ENCODE results near the gene SOX1.

The SOX1 gene

DNA sequence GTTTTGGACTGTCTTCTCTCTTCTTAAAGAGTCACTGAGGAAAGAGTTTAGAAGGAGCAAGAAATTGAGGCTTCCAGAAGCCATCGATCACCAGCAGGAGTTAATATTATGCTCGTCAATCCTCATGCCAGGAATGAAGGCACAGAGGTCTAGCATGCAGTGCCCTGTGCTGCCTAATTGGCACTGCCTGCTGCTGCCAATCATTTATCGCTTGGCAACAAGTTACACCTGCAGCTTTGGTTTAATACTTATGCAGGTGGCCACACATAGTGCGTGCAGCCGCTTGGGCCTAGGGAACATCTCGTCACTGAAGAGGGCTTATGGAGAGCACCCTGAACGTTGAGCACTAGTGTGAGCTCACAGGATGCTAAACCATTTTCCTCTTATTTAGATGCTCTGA lies 2.7 kb upstream of the SOX1 start:
- TF ChIP-seq, protein P1, sequence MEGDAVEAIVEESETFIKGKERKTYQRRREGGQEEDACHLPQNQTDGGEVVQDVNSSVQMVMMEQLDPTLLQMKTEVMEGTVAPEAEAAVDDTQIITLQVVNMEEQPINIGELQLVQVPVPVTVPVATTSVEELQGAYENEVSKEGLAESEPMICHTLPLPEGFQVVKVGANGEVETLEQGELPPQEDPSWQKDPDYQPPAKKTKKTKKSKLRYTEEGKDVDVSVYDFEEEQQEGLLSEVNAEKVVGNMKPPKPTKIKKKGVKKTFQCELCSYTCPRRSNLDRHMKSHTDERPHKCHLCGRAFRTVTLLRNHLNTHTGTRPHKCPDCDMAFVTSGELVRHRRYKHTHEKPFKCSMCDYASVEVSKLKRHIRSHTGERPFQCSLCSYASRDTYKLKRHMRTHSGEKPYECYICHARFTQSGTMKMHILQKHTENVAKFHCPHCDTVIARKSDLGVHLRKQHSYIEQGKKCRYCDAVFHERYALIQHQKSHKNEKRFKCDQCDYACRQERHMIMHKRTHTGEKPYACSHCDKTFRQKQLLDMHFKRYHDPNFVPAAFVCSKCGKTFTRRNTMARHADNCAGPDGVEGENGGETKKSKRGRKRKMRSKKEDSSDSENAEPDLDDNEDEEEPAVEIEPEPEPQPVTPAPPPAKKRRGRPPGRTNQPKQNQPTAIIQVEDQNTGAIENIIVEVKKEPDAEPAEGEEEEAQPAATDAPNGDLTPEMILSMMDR (IDR thresholded peaks at IDR 0.05; ENCODE audit: low read depth, low read length), result no peak
- Histone ChIP-seq H3K9me3 (no peaks in the 10 kb centered on the region), H3K4me1 (no peaks in the 10 kb centered on the region), H3K27me3 (peaks cover 78% of the 10 kb centered on the region), H3K4me3 (ENCODE audit: low read depth, low read length) (no peak overlapping the region), H3K36me3 (no peaks in the 10 kb centered on the region)
- no peak for DNase-seq

DNA sequence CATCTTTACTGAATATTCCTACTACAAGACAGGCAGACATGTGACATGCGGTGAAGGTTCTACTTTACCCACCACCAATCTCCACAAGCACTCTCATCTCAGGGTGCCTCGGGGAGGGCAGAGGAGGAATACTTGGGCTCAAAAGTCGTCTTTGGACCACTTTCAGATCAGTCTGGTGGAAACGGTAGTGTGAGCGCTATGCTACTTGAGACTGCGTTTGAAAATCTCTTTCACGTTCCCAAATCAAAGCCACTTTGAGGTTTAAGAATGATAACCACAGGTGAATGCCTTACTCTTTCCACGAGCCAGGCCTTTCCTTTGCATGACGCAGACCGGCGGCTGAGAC lies 1.5 kb upstream of the SOX1 start:
- Histone ChIP-seq H3K9me3 (no peaks in the 10 kb centered on the region), H3K4me3 (ENCODE audit: low read depth, low read length) (no peak overlapping the region), H3K4me1 (no peaks in the 10 kb centered on the region), H3K36me3 (no peaks in the 10 kb centered on the region), H3K27me3 (peaks cover 76% of the 10 kb centered on the region)
- TF ChIP-seq, protein P1 (IDR thresholded peaks at IDR 0.05; ENCODE audit: low read depth, low read length), result no peak
- DNase-seq, result no peak

DNA sequence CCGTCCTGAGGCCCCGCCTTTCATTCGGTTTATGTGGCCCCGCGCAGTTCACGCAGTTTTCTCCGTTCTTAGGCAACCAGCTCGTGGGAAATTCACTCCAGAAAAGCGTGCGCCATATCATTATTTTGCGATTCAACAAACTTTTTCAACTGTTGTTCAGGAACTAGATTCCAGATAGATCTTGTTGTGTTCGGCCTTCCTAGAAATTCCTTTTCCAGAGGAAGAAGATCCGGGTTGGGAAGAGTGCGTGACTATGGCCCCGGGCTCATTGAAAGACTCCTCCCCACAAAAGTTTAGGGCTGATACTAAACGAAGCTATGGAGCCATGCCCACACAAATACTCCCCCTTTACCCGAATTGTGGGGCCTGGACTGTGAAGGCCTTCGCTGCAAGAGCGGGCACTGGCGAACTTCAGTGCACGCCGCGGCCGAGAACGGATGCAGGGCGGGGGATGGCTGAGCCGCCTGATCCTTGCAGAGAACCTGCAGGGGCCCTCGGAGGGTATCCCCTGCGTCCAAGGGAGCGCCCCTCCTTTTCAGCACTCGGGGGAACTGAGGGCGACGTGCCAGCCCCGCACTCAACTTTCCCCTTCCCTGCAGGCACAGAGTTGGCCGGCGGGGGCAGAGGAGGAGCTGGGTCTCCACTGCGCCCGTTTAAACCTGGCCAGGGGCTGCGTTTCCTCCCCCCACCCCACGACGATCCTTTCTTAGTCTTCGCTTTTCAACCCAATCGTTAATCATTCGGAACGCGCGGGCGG lies 904 bp upstream of the SOX1 start:
- no peaks in the 10 kb centered on the region for H3K4me1 ChIP-seq

DNA sequence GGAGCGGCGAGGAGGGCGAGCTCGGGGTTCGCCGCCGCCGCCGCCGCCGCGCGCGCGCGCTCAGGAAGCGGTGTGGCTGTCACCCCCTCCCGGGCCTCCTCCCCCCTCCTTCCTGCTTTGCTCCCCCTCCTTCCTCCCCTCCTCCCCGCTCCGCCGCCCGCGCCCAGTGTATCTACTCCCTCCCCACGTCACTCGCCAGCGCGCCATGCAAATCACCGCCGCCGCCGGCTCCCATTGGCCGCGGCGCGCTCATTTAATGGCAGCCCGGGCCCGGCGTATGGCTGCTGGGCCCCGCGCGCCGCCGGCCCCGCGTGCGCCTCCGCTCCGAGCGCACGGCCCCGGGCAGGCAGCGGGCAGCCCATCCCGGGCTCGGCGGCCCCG lies 335 bp upstream of the SOX1 start:
- H3K36me3 ChIP-seq, result no peaks in the 10 kb centered on the region
- H3K4me3 ChIP-seq (ENCODE audit: low read depth, low read length), result no peak overlapping the region
- no peaks in the 10 kb centered on the region for H3K4me1 ChIP-seq
- H3K9me3 ChIP-seq, result no peaks in the 10 kb centered on the region
- no peak for DNase-seq
- TF ChIP-seq, protein P1 (IDR thresholded peaks at IDR 0.05; ENCODE audit: low read depth, low read length), result no peak
- H3K27me3 ChIP-seq, result peaks cover 76% of the 10 kb centered on the region

More for the DNA sequence above, 904 bp upstream of the SOX1 start:
- DNase-seq, result no peak
- Histone ChIP-seq H3K36me3 (no peaks in the 10 kb centered on the region), H3K27me3 (peaks cover 76% of the 10 kb centered on the region), H3K9me3 (no peaks in the 10 kb centered on the region), H3K4me3 (ENCODE audit: low read depth, low read length) (no peak overlapping the region)
- TF ChIP-seq, protein P1 (IDR thresholded peaks at IDR 0.05; ENCODE audit: low read depth, low read length), result no peak

DNA sequence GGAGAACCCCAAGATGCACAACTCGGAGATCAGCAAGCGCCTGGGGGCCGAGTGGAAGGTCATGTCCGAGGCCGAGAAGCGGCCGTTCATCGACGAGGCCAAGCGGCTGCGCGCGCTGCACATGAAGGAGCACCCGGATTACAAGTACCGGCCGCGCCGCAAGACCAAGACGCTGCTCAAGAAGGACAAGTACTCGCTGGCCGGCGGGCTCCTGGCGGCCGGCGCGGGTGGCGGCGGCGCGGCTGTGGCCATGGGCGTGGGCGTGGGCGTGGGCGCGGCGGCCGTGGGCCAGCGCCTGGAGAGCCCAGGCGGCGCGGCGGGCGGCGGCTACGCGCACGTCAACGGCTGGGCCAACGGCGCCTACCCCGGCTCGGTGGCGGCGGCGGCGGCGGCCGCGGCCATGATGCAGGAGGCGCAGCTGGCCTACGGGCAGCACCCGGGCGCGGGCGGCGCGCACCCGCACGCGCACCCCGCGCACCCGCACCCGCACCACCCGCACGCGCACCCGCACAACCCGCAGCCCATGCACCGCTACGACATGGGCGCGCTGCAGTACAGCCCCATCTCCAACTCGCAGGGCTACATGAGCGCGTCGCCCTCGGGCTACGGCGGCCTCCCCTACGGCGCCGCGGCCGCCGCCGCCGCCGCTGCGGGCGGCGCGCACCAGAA lies 1.1 kb downstream of the SOX1 start:
- Histone ChIP-seq H3K9me3 (no peaks in the 10 kb centered on the region), H3K27me3 (peaks cover 76% of the 10 kb centered on the region), H3K4me1 (no peaks in the 10 kb centered on the region), H3K36me3 (no peaks in the 10 kb centered on the region), H3K4me3 (ENCODE audit: low read depth, low read length) (no peak overlapping the region)
- TF ChIP-seq, protein P1 (IDR thresholded peaks at IDR 0.05; ENCODE audit: low read depth, low read length), result no peak
- no peak for DNase-seq

DNA sequence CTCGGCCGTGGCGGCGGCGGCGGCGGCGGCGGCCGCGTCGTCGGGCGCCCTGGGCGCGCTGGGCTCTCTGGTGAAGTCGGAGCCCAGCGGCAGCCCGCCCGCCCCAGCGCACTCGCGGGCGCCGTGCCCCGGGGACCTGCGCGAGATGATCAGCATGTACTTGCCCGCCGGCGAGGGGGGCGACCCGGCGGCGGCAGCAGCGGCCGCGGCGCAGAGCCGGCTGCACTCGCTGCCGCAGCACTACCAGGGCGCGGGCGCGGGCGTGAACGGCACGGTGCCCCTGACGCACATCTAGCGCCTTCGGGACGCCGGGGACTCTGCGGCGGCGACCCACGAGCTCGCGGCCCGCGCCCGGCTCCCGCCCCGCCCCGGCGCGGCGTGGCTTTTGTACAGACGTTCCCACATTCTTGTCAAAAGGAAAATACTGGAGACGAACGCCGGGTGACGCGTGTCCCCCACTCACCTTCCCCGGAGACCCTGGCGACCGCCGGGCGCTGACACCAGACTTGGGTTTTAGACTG lies 1.7 kb downstream of the SOX1 start:
- H3K4me1 ChIP-seq, result no peaks in the 10 kb centered on the region
- no peak for DNase-seq
- H3K9me3 ChIP-seq, result no peaks in the 10 kb centered on the region
- H3K4me3 ChIP-seq (ENCODE audit: low read depth, low read length), result no peak overlapping the region
- H3K36me3 ChIP-seq, result no peaks in the 10 kb centered on the region
- peaks cover 77% of the 10 kb centered on the region for H3K27me3 ChIP-seq
- TF ChIP-seq, protein P1 (IDR thresholded peaks at IDR 0.05; ENCODE audit: low read depth, low read length), result no peak
